VCaP (cell line): Measurements from ENCODE around the gene CTNNA3.

Experiments used
- H3K27ac ChIP-seq: fragments of 450-650 bp; 2 replicates; pipeline ENCODE4 v1.5.1; 2017
- TF ChIP-seq, protein P1 (sequence below): fragments of 450-650 bp; conservative IDR thresholded peaks from 2 replicates; pipeline ENCODE4 v1.5.1; 2017; ENCODE audit warnings: mild to moderate bottlenecking, moderate library complexity

Gene CTNNA3

DNA sequence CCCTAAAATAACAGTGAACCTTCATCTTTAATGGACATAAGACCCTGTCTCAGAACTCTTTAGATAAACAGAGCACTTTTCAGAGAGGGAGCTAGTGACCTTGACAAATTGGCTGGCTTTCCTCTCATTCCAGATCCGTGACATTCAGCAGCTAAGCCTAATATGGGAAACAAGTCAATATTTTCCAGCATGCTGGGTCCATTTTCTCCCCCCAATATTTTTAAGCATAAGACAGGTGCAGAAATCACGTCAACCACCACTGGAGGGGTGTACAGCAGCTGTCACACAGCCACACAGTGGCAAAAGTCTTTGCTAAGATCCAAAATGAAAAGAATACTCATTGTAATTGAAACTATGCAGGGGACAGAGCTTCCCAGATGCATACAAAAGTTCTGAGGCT is 744.1 kb downstream of the CTNNA3 start:
- TF ChIP-seq, protein P1, sequence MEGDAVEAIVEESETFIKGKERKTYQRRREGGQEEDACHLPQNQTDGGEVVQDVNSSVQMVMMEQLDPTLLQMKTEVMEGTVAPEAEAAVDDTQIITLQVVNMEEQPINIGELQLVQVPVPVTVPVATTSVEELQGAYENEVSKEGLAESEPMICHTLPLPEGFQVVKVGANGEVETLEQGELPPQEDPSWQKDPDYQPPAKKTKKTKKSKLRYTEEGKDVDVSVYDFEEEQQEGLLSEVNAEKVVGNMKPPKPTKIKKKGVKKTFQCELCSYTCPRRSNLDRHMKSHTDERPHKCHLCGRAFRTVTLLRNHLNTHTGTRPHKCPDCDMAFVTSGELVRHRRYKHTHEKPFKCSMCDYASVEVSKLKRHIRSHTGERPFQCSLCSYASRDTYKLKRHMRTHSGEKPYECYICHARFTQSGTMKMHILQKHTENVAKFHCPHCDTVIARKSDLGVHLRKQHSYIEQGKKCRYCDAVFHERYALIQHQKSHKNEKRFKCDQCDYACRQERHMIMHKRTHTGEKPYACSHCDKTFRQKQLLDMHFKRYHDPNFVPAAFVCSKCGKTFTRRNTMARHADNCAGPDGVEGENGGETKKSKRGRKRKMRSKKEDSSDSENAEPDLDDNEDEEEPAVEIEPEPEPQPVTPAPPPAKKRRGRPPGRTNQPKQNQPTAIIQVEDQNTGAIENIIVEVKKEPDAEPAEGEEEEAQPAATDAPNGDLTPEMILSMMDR: no peak

DNA sequence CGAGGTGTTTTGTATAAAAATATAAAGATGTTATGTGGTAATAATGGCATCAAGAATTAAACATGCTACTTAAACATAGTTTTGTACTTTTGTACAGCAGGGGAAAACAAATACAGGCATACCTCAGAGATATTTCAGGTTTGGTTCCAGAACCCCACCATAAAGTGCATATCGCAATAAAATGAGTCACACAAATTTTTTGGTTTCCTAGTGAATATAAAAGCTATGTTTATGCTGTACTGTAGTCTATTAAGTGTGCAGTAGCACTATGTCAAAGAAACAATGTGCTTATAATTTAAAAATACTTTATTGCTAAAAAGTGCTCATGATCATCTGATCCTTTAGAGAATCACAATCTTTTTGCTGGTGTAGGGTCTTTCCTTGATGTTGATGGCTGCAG is 752.4 kb downstream of the CTNNA3 start:
- no peak overlapping the region; the same call in 1 of the 2 replicates for H3K27ac ChIP-seq
- TF ChIP-seq, protein P1: no peak

More for the DNA sequence above, 744.1 kb downstream of the CTNNA3 start:
- peak overlapping the region; percentile 47 for H3K27ac ChIP-seq

DNA sequence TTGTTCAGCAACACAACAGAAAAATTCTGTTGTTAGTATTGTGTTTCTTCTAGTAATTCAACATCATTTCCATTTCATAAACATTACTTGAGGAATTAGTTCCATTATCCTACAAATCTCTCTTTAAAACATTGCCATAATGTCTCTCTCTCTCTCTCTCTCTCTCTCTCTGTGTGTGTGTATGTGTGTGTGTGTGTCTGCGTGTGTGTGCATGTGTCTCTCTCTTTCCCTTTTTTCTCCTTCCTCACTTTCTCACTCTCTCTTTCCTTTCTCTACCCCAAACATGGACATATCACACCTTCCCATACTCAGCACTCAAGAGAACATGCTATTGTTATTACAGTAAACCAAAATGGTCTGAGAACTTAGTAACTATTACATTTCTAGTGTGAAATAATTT is 753.6 kb downstream of the CTNNA3 start:
- peak overlapping the region; percentile 85 for H3K27ac ChIP-seq
- TF ChIP-seq, protein P1: no peak

DNA sequence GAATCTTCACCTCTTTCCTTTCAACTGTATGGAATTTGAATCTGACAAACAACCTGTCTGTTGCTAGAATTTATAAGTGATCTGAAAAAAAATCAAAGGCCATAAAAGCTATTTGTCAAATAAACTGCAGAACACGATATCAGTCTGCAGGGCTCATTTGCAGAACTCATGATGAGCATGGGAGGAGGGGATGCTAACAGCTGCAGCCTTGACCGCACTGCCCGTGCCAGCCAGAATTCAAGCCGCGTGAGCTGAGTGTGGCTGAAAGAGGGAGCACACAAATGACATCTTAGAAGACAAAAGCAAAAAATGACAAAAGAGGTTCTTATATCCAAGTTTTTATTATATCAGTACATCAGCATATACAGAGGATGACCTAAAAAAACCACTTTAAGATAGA is 754.5 kb downstream of the CTNNA3 start:
- H3K27ac ChIP-seq: peak overlapping the region; percentile 85
- TF ChIP-seq, protein P1: no peak; the same call in 1 of the 2 replicates

DNA sequence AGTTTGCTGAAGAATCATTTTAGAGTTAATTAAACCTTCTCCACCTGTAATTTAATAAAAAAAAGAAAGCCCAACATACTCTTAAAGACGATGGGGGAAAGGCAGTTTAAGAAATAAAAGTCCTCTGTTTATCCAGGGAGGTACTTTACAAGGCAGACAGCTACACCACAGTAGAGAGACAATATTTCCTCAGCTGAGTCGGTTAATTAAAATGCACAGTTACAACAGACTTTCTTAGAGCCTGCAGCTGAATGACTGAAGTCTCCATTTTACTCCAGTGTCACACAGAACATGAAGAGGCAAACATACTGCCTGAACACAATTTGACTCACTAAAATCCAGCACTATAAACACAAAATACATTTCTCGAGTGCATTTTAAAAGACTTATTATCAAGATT is 755.0 kb downstream of the CTNNA3 start:
- H3K27ac ChIP-seq: peak overlapping the region; percentile 85
- TF ChIP-seq, protein P1: no peak

DNA sequence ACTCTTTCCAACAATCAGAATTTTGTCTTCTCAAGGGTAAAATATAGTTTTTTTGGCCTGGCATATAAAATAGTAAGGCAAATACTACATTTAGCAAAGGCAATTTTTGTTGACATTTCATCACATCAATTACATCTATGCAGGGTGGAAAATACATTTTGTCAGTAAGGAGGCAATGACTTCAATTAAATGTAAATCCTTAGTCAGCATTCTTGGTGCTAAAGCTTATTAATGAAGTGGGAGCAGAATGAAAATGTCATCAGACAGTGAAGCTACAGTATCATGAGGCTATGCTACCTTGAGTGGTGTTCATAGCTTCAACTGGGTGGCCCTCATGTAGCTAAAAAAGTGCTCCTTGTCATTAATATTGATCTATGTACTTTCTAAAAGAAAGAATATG is 761.3 kb downstream of the CTNNA3 start:
- TF ChIP-seq, protein P1: no peak
- no peak overlapping the region for H3K27ac ChIP-seq

DNA sequence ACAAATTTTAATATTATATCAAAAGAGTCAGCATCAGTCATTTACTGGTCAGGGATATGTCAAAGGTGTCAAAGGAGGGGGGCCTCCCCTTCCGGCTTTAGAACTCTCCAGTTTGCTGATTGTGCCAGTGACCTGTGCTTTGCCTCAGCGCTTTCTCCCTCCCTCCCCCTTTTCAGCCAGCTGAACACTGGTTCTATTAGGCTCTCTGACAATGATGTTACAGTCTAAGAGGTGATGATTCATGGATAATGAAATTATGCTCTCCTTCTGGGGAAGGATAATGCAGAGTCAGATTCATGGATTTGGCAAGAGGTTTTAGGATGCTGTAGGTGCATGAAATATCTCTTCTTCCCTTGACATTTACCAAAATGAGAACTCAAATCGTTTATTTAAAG is 764.0 kb downstream of the CTNNA3 start:
- peak overlapping the region; percentile 7; the same call in 1 of the 2 replicates for H3K27ac ChIP-seq
- TF ChIP-seq, protein P1: no peak
